Muscle of leg (tissue), 16 donors: ENCODE data around the gene GRM5. TPM values are rescaled to one million over a fixed set of nuclear protein-coding genes. Genes with fewer than 3 reads are reported as not detected.
A peak's percentile ranks its signal among the peaks of the same experiment; 100 is the strongest.
"Not testable (repeated sequence)": the region's sequence is repeated elsewhere in the genome, so short reads cannot be mapped to it uniquely, and the experiment has no call there.

Source experiments
- DNase-seq: peaks from one replicate; pipeline ENCODE4 v3.0.0; 2013
- H3K27ac ChIP-seq: one replicate; pipeline ENCODE4 v1.5.1; 2013; ENCODE audit warnings: mild to moderate bottlenecking, low read length, control low read depth
- H3K27me3 ChIP-seq: one replicate; pipeline ENCODE4 v1.6.1; 2013; ENCODE audit warnings: low read length; ENCODE audit not compliant: control insufficient read depth, insufficient read depth
- H3K36me3 ChIP-seq: one replicate; pipeline ENCODE4 v1.6.1; 2013; ENCODE audit warnings: low read length; ENCODE audit not compliant: control insufficient read depth, insufficient read depth
- H3K4me1 ChIP-seq: one replicate; pipeline ENCODE4 v1.6.1; 2013; ENCODE audit warnings: low read length; ENCODE audit not compliant: control insufficient read depth, insufficient read depth
- H3K4me3 ChIP-seq: one replicate; pipeline ENCODE4 v1.5.1; 2013; ENCODE audit warnings: low read length, control low read depth
- H3K9me3 ChIP-seq: replicated peaks from 2 replicates; pipeline ENCODE4 v1.6.1; 2013; ENCODE audit warnings: low read depth, low read length; ENCODE audit not compliant: control insufficient read depth
- WGBS: methylation state at CpG from one replicate; pipeline ENCODE4 v1.1.5; 2013; ENCODE audit warnings: missing lambda C conversion rate; ENCODE audit not compliant: insufficient coverage; 5-methylcytosine and 5-hydroxymethylcytosine counted together
- long read RNA-seq, 11 donors: transcript quantifications; one replicate each; lab custom pipeline, GENCODE V29; 2026
- polyA plus RNA-seq, 8 donors: library from polyadenylated mRNA; unstranded; fragments of 120-200 nt; gene quantifications; one replicate each; pipeline versions ENCODE4 v1.2.1 to v1.2.3, GENCODE V29; 2013; ENCODE audit warnings: inconsistent platforms in 1 of 8, low replicate concordance in 1 of 8; ENCODE audit not compliant: insufficient read length in 8 of 8, insufficient read depth in 1 of 8
- total RNA-seq: library from RNA; stranded (reverse); fragments of 120-200 nt; gene quantifications from one replicate; pipeline ENCODE4 v1.2.4, GENCODE V29; 2013

The GRM5 gene
- total RNA-seq (0.04 TPM), polyA plus RNA-seq (under 1 TPM in 2 of 8 donors, not detected in 6; 0.02 to 0.03 TPM)
- long read RNA-seq, donor 1, result 0 reads
- long read RNA-seq, donor 2, result 0 reads
- long read RNA-seq, donor 3, result 0 reads
- long read RNA-seq, donor 4, result 0 reads
- long read RNA-seq, donor 5, result 0 reads
- long read RNA-seq, donor 6, result 0 reads
- long read RNA-seq, donor 7, result 0 reads
- long read RNA-seq, donor 8, result 0 reads
- long read RNA-seq, donor 9, result 0 reads
- long read RNA-seq, donor 10, result 0 reads
- long read RNA-seq, donor 11, result 0 reads

- not testable (repeated sequence) for DNase-seq, H3K27ac ChIP-seq, H3K4me3 ChIP-seq, H3K36me3 ChIP-seq, H3K9me3 ChIP-seq, H3K4me1 ChIP-seq
- peaks cover 21% of the 10 kb centered on the region for H3K27me3 ChIP-seq
- WGBS, result 1% methylated on average over 28 of the region's 47 CpGs
Observed at GRCh38 chr11:89065651-89066201, at the start of gene GRM5. TSS of gene GRM5 (minus strand) at chr11:89065982. CDS start at chr11:89047872, 18,110 bp downstream.

- H3K36me3 ChIP-seq, H3K4me1 ChIP-seq, H3K27me3 ChIP-seq, H3K9me3 ChIP-seq, H3K27ac ChIP-seq, H3K4me3 ChIP-seq: not testable (repeated sequence)
- DNase-seq, result peak; percentile 5
- WGBS, result no CpG with 5 or more reads among the region's 1 CpG
Observed at GRCh38 chr11:89097956-89098355, 32.2 kb upstream of the GRM5 start.

GRCh38 chr11:89093806-89094205 lies 28.0 kb upstream of the GRM5 start:
- not testable (repeated sequence) for H3K36me3 ChIP-seq, H3K27ac ChIP-seq, H3K4me3 ChIP-seq, H3K9me3 ChIP-seq, DNase-seq, H3K4me1 ChIP-seq, H3K27me3 ChIP-seq
- no CpG with 5 or more reads among the region's 2 CpGs for WGBS

- DNase-seq, H3K9me3 ChIP-seq, H3K27me3 ChIP-seq, H3K36me3 ChIP-seq, H3K4me1 ChIP-seq, H3K27ac ChIP-seq, H3K4me3 ChIP-seq: not testable (repeated sequence)
- no CpG with 5 or more reads among the region's 3 CpGs for WGBS
Observed at GRCh38 chr11:89084951-89085350, 19.2 kb upstream of the GRM5 start.

- not testable (repeated sequence) for H3K27ac ChIP-seq, H3K4me3 ChIP-seq, DNase-seq, H3K27me3 ChIP-seq, H3K4me1 ChIP-seq, H3K36me3 ChIP-seq, H3K9me3 ChIP-seq
- no CpG with 5 or more reads among the region's 1 CpG for WGBS
Observed at GRCh38 chr11:89070911-89071310, 5.1 kb upstream of the GRM5 start.

- Histone ChIP-seq H3K36me3 (no peaks in the 10 kb centered on the region), H3K4me1 (no peaks in the 10 kb centered on the region), H3K27ac (no peak overlapping the region), H3K4me3 (no peak overlapping the region), H3K9me3 (no peaks in the 10 kb centered on the region), H3K27me3 (peaks cover 21% of the 10 kb centered on the region)
- DNase-seq, result no peak
Observed at GRCh38 chr11:89067264-89067663, 1.5 kb upstream of the GRM5 start.

- DNase-seq, result no peak
- H3K9me3 ChIP-seq, result no peaks in the 10 kb centered on the region
- H3K27ac ChIP-seq, result no peak overlapping the region
- WGBS, result 28% methylated on average over 3 of the region's 6 CpGs
- H3K36me3 ChIP-seq, result no peaks in the 10 kb centered on the region
- H3K4me1 ChIP-seq, result no peaks in the 10 kb centered on the region
- no peak overlapping the region for H3K4me3 ChIP-seq
- peaks cover 21% of the 10 kb centered on the region for H3K27me3 ChIP-seq
Observed at GRCh38 chr11:89065066-89065465, 716 bp downstream of the GRM5 start.

GRCh38 chr11:89063481-89063951 lies 2.3 kb downstream of the GRM5 start:
- DNase-seq, H3K36me3 ChIP-seq, H3K4me3 ChIP-seq, H3K9me3 ChIP-seq, H3K4me1 ChIP-seq, H3K27ac ChIP-seq: not testable (repeated sequence)
- 8% methylated on average over 2 of the region's 17 CpGs for WGBS
- H3K27me3 ChIP-seq, result peaks cover 21% of the 10 kb centered on the region

- H3K4me1 ChIP-seq, H3K27ac ChIP-seq, H3K36me3 ChIP-seq, H3K9me3 ChIP-seq, H3K4me3 ChIP-seq: not testable (repeated sequence)
- peak; percentile 4 for DNase-seq
- WGBS, result 40% methylated on average over 2 of the region's 25 CpGs
- peaks cover 21% of the 10 kb centered on the region for H3K27me3 ChIP-seq
Observed at GRCh38 chr11:89062771-89063298, 2.9 kb downstream of the GRM5 start.

- peaks cover 21% of the 10 kb centered on the region for H3K27me3 ChIP-seq
- DNase-seq, result peak; percentile 49
- H3K4me3 ChIP-seq, H3K9me3 ChIP-seq, H3K27ac ChIP-seq, H3K4me1 ChIP-seq, H3K36me3 ChIP-seq: not testable (repeated sequence)
- 40% methylated on average over 2 of the region's 5 CpGs for WGBS
Observed at GRCh38 chr11:89061839-89062238, 3.9 kb downstream of the GRM5 start.
